PC-9 (cell line): ENCODE results near the gene WWC2. TPM values are rescaled to one million over a fixed set of nuclear protein-coding genes. Genes with fewer than 3 reads are reported as not detected.

Experiments used
- BruUV-seq: library from RNA; stranded (reverse); fragments of 400-500 nt; replicated peaks from 2 replicates; lab custom pipeline; 2021; lab: Mats Ljungman, UMichigan
- CTCF ChIA-PET: fragments of 300-600 bp; sonication (Branson Sonifier 250); formaldehyde crosslinking; loops from one replicate; lab custom pipeline; 2022; ENCODE audit warnings: antibody characterized with exemption; lab: Charles Lee
- POLR2A ChIA-PET: fragments of 300-600 bp; sonication (Branson Sonifier 250); formaldehyde crosslinking; loops from one replicate; lab custom pipeline; 2022; ENCODE audit warnings: antibody characterized with exemption; ENCODE audit not compliant: unreplicated experiment; lab: Charles Lee
- DNase-seq, 2 experiments: peaks; one replicate each; pipeline versions ENCODE4 v3.0.0 to v3.0.0-alpha.2; 2015 to 2022; ENCODE audit warnings: mixed read lengths in 1 of 2
- H2AFZ ChIP-seq: fragments of 200-600 bp; sonication (generic); 2 replicates; pipeline ENCODE4 v1.8.1; 2017; ENCODE audit warnings: antibody characterized with exemption
- H3F3A ChIP-seq: fragments of 200-600 bp; sonication (generic); 2 replicates; pipeline ENCODE4 v1.8.1; 2017; ENCODE audit warnings: antibody characterized with exemption, mild to moderate bottlenecking, low read depth; ENCODE audit not compliant: insufficient read depth
- H3K27ac ChIP-seq: fragments of 200-600 bp; sonication (generic); 2 replicates; pipeline ENCODE4 v1.6.1; 2016; ENCODE audit warnings: mixed run types
- H3K27me3 ChIP-seq: fragments of 200-600 bp; sonication (generic); 2 replicates; pipeline ENCODE4 v1.6.1; 2016; ENCODE audit warnings: low read depth, mixed run types; ENCODE audit not compliant: insufficient read depth
- H3K36me3 ChIP-seq: fragments of 200-600 bp; sonication (generic); 2 replicates; pipeline ENCODE4 v1.6.1; 2016; ENCODE audit warnings: low read depth, mixed run types
- H3K4me1 ChIP-seq: fragments of 200-600 bp; sonication (generic); replicated peaks from 2 replicates; pipeline ENCODE4 v1.6.1; 2016; ENCODE audit warnings: mixed run types; ENCODE audit not compliant: insufficient read depth
- H3K4me2 ChIP-seq: fragments of 200-600 bp; sonication (generic); 2 replicates; pipeline ENCODE4 v1.6.1; 2017; ENCODE audit warnings: mixed run types
- H3K4me3 ChIP-seq: fragments of 200-600 bp; sonication (generic); 2 replicates; pipeline ENCODE4 v1.6.1; 2016; ENCODE audit warnings: mixed run types
- H3K79me2 ChIP-seq: fragments of 200-600 bp; sonication (generic); 2 replicates; pipeline ENCODE4 v1.6.1; 2017; ENCODE audit warnings: low read depth, mixed run types
- H3K9me2 ChIP-seq: fragments of 200-600 bp; sonication (generic); 2 replicates; pipeline ENCODE4 v1.8.1; 2017; ENCODE audit warnings: mild to moderate bottlenecking; ENCODE audit not compliant: insufficient read depth
- H3K9me3 ChIP-seq: fragments of 200-600 bp; sonication (generic); 2 replicates; pipeline ENCODE4 v1.8.1; 2016; ENCODE audit warnings: low read depth; ENCODE audit not compliant: insufficient read depth
- H4K20me1 ChIP-seq: fragments of 200-600 bp; sonication (generic); 2 replicates; pipeline ENCODE4 v1.8.1; 2017; ENCODE audit not compliant: insufficient read depth
- CTCF ChIP-seq: fragments of 200-600 bp; sonication (generic); conservative IDR thresholded peaks from 2 replicates; pipeline ENCODE4 v1.6.1; 2017; ENCODE audit warnings: mixed run types, antibody characterized with exemption, mild to moderate bottlenecking, moderate library complexity
- EZH2 ChIP-seq: fragments of 200-600 bp; sonication (generic); IDR thresholded peaks from 2 replicates; pipeline ENCODE4 v1.8.0; 2017; ENCODE audit warnings: antibody characterized with exemption, low read depth
- intact Hi-C: fragments of 100-400 bp; cut with micrococcal nuclease; formaldehyde crosslinking; loops from one replicate; pipeline ENCODE4 v1.10.0; 2022; ENCODE audit not compliant: unreplicated experiment
- total RNA-seq: library from RNA; stranded (reverse); gene quantifications from 2 replicates; pipeline ENCODE4 v1.2.3, GENCODE V29; 2021

Gene WWC2
- total RNA-seq, 1 experiment from 2014 or later: 42.3 TPM

- no peak for DNase-seq
- Histone ChIP-seq H3K9me3 (no peaks in the 10 kb centered on the region), H3K79me2 (peaks cover 14% of the 10 kb centered on the region; the same call in 1 of the 2 replicates), H2AFZ (no peak overlapping the region), H3K4me3 (no peak overlapping the region), H3K4me1 (peaks cover 13% of the 10 kb centered on the region), H3F3A (no peaks in the 10 kb centered on the region), H3K4me2 (no peak overlapping the region), H3K27me3 (no peaks in the 10 kb centered on the region), H4K20me1 (no peaks in the 10 kb centered on the region), H3K27ac (no peak overlapping the region), H3K36me3 (no peaks in the 10 kb centered on the region), H3K9me2 (no peaks in the 10 kb centered on the region)
- ChIA-PET CTCF (no interaction called here), POLR2A (no interaction called here)
- intact Hi-C loops: no loop called here
- TF ChIP-seq EZH2 (no peak), CTCF (no peak)
- BruUV-seq: no TSS peak
Observed at GRCh38 chr4:183140911-183141320, 41.9 kb downstream of the WWC2 start.

GRCh38 chr4:183141997-183142396 is 42.9 kb downstream of the WWC2 start:
- Histone ChIP-seq H3K79me2 (peaks cover 14% of the 10 kb centered on the region; the same call in 1 of the 2 replicates), H3K4me2 (peak overlapping the region; percentile 10; the same call in 1 of the 2 replicates), H2AFZ (no peak overlapping the region), H3K9me3 (no peaks in the 10 kb centered on the region), H3K4me1 (peaks cover 13% of the 10 kb centered on the region), H3K9me2 (no peaks in the 10 kb centered on the region), H3F3A (no peaks in the 10 kb centered on the region), H3K27me3 (no peaks in the 10 kb centered on the region), H3K27ac (no peak overlapping the region), H3K4me3 (no peak overlapping the region), H3K36me3 (no peaks in the 10 kb centered on the region), H4K20me1 (no peaks in the 10 kb centered on the region)
- BruUV-seq: no TSS peak
- no peak for DNase-seq
- TF ChIP-seq EZH2: no peak
- TF ChIP-seq CTCF: no peak
- intact Hi-C loops: no loop called here
- ChIA-PET CTCF (no interaction called here), POLR2A (no interaction called here)

- H3K4me1 ChIP-seq: peaks cover 13% of the 10 kb centered on the region
- intact Hi-C loops: no loop called here
- peak overlapping the region; percentile 10; the same call in 1 of the 2 replicates for H3K4me2 ChIP-seq
- no peaks in the 10 kb centered on the region for H3F3A ChIP-seq
- DNase-seq: peak in 1 of 2 experiments; percentile 56
- H3K9me2 ChIP-seq: no peaks in the 10 kb centered on the region
- TF ChIP-seq CTCF (no peak), EZH2 (no peak)
- H3K27ac ChIP-seq: no peak overlapping the region
- H3K36me3 ChIP-seq: no peaks in the 10 kb centered on the region
- ChIA-PET POLR2A (no interaction called here), CTCF (no interaction called here)
- no peaks in the 10 kb centered on the region for H3K27me3 ChIP-seq
- H4K20me1 ChIP-seq: no peaks in the 10 kb centered on the region
- H2AFZ ChIP-seq: no peak overlapping the region
- no TSS peak for BruUV-seq
- no peak overlapping the region for H3K4me3 ChIP-seq
- H3K9me3 ChIP-seq: no peaks in the 10 kb centered on the region
- peaks cover 14% of the 10 kb centered on the region; the same call in 1 of the 2 replicates for H3K79me2 ChIP-seq
Observed at GRCh38 chr4:183142571-183143550, 43.8 kb downstream of the WWC2 start.
